Kidney (tissue), 14 donors: ENCODE data around the gene CEP164. TPM values are rescaled to one million over a fixed set of nuclear protein-coding genes. Genes with fewer than 3 reads are reported as not detected.

Experiments used
- DNase-seq, 5 donors: peaks; one replicate each; pipeline ENCODE4 v3.0.0-alpha.2; 2013 to 2020
- FAIRE-seq: peaks from 2 replicates; lab custom pipeline; 2012; peaks lifted over from hg19 to GRCh38; lab: Jason Lieb, UNC
- H3K27ac ChIP-seq, 2 donors: one replicate each; pipeline ENCODE4 v1.7.0; 2013; ENCODE audit warnings: low read depth in 2 of 2, low read length in 2 of 2, inconsistent platforms in 1 of 2
- H3K27me3 ChIP-seq: one replicate; pipeline ENCODE4 v1.7.1; 2013; ENCODE audit warnings: low read length, inconsistent platforms; ENCODE audit not compliant: control insufficient read depth, insufficient read depth
- H3K36me3 ChIP-seq, 3 donors: one replicate each; pipeline versions ENCODE4 v1.7.0 to v1.7.1; 2013; ENCODE audit warnings: low read length in 3 of 3, control low read depth in 1 of 3, inconsistent platforms in 1 of 3; ENCODE audit not compliant: insufficient read depth in 3 of 3, control insufficient read depth in 2 of 3
- H3K4me1 ChIP-seq, 3 donors: one replicate each; pipeline versions ENCODE4 v1.7.0 to v1.7.1; 2013; ENCODE audit warnings: low read length in 3 of 3, inconsistent platforms in 1 of 3, low read depth in 1 of 3; ENCODE audit not compliant: control insufficient read depth in 2 of 3, insufficient read depth in 2 of 3
- H3K4me3 ChIP-seq, 3 donors: one replicate each; pipeline versions ENCODE4 v1.7.0 to v1.8.1; 2013; ENCODE audit warnings: low read length in 3 of 3, control low read depth in 1 of 3, inconsistent platforms in 1 of 3
- H3K9ac ChIP-seq, 3 donors: one replicate each; pipeline versions ENCODE4 v1.7.0 to v1.7.1; 2013; ENCODE audit warnings: low read length in 3 of 3, control low read depth in 1 of 3, inconsistent platforms in 1 of 3
- H3K9me3 ChIP-seq, 3 donors: one replicate each; pipeline versions ENCODE4 v1.7.0 to v1.7.1; 2013; ENCODE audit warnings: low read length in 3 of 3, control low read depth in 1 of 3, inconsistent platforms in 1 of 3; ENCODE audit not compliant: control insufficient read depth in 2 of 3, insufficient read depth in 1 of 3
- CTCF ChIP-seq: IDR thresholded peaks from 3 replicates; pipeline ENCODE4 v1.5.1; 2012; ENCODE audit warnings: mild to moderate bottlenecking, moderate library complexity, borderline replicate concordance; ENCODE audit not compliant: insufficient read depth; ENCODE audit errors: extremely low read depth
- intact Hi-C: fragments of 100-400 bp; cut with DNase I; formaldehyde crosslinking; loops from one replicate; pipeline ENCODE4 v1.11.1; 2022
- polyA plus RNA-seq: library from polyadenylated mRNA; stranded (reverse); fragments of 350-450 nt; fragmentation: Illumina TruSeq; extraction: RNeasy Lipid Tissue Mini Kit (QIAGEN cat#74804); gene quantifications from one replicate; pipeline ENCODE4 v1.2.3, GENCODE V29; 2014; ENCODE audit warnings: low read depth, low replicate concordance; ENCODE audit not compliant: insufficient read depth
- total RNA-seq: library from RNA; stranded (reverse); fragmentation: NEBNext Ultra II Directional; extraction: Animal tissue kit (Norgen Biotek cat#: 25700); gene quantifications from one replicate; pipeline ENCODE4 v1.2.1, GENCODE V29; 2021
- donor health status: control.
- donor health status: control.
- donor health status: control.
- donor health status: control.
- donor health status: control.
- donor health status: DM: yes; HTN: yes; CAD: no.
- donor health status: Normal renal cell carcinoma (clear cell type).

The CEP164 gene
- total and polyA plus RNA-seq, 2 donors from 2014 or later, result 7.9 to 30.7 TPM

- FAIRE-seq, result no peak
- H3K9ac ChIP-seq, result no peak overlapping the region
Observed at GRCh38 chr11:117333917-117334316, 6.3 kb downstream of the CEP164 start.

GRCh38 chr11:117334896-117335295 is 7.2 kb downstream of the CEP164 start:
- intact Hi-C loops, result no loop called here
- DNase-seq (no peak), FAIRE-seq (no peak)
- H3K4me1 ChIP-seq, result no peaks in the 10 kb centered on the region
- H3K4me3 ChIP-seq, result no peak overlapping the region
- H3K9me3 ChIP-seq, result no peaks in the 10 kb centered on the region
- no peak overlapping the region for H3K9ac ChIP-seq
- no peak overlapping the region for H3K27ac ChIP-seq
- H3K36me3 ChIP-seq, result peaks cover 0 to 3% (median 0%) of the 10 kb centered on the region in 3 donors
- no peaks in the 10 kb centered on the region for H3K27me3 ChIP-seq
- TF ChIP-seq CTCF, result no peak

More at GRCh38 chr11:117333917-117334316, 6.3 kb downstream of the CEP164 start:
- Histone ChIP-seq H3K4me1 (peaks cover 0 to 5% (median 5%) of the 10 kb centered on the region in 3 donors), H3K36me3 (peaks cover 0 to under 1% (median 0%) of the 10 kb centered on the region in 3 donors), H3K9me3 (no peaks in the 10 kb centered on the region), H3K27me3 (no peaks in the 10 kb centered on the region), H3K27ac (no peak overlapping the region), H3K4me3 (no peak overlapping the region)
- DNase-seq, result no peak
- intact Hi-C loops, result no loop called here
- TF ChIP-seq CTCF, result no peak

- no peak overlapping the region for H3K9ac ChIP-seq
Observed at GRCh38 chr11:117335399-117335798, 7.7 kb downstream of the CEP164 start.

More at GRCh38 chr11:117335399-117335798, 7.7 kb downstream of the CEP164 start:
- FAIRE-seq, result no peak
- Histone ChIP-seq H3K4me1 (no peaks in the 10 kb centered on the region), H3K27ac (no peak overlapping the region), H3K36me3 (peaks cover 0 to 3% (median 0%) of the 10 kb centered on the region in 3 donors), H3K27me3 (no peaks in the 10 kb centered on the region), H3K4me3 (no peak overlapping the region), H3K9me3 (no peaks in the 10 kb centered on the region)
- TF ChIP-seq CTCF, result no peak
- no peak for DNase-seq
- intact Hi-C loops, result no loop called here
